Sigmoid colon (tissue), 4 donors: ENCODE measurements around the gene GRHL1.

ENCODE experiments used
- EP300 ChIP-seq, 4 donors: sonication (generic); formaldehyde crosslinking; IDR thresholded peaks; one replicate each; pipeline ENCODE4 v1.6.1; 2017; ENCODE audit warnings: antibody characterized with exemption in 4 of 4
- POLR2AphosphoS5 ChIP-seq, 4 donors: sonication (generic); formaldehyde crosslinking; IDR thresholded peaks; one replicate each; pipeline ENCODE4 v1.6.1; 2017; ENCODE audit warnings: antibody characterized with exemption in 4 of 4
- TF ChIP-seq, protein P1 (sequence below), 4 experiments: fragments of 450-650 bp in 3 of 4; fragments of 200-600 bp in 1 of 4; IDR thresholded peaks; one replicate each; pipeline ENCODE4 v1.5.1; 2016 to 2019; ENCODE audit warnings: antibody characterized with exemption in 4 of 4, mild to moderate bottlenecking in 3 of 4, moderate library complexity in 2 of 4

DNA sequence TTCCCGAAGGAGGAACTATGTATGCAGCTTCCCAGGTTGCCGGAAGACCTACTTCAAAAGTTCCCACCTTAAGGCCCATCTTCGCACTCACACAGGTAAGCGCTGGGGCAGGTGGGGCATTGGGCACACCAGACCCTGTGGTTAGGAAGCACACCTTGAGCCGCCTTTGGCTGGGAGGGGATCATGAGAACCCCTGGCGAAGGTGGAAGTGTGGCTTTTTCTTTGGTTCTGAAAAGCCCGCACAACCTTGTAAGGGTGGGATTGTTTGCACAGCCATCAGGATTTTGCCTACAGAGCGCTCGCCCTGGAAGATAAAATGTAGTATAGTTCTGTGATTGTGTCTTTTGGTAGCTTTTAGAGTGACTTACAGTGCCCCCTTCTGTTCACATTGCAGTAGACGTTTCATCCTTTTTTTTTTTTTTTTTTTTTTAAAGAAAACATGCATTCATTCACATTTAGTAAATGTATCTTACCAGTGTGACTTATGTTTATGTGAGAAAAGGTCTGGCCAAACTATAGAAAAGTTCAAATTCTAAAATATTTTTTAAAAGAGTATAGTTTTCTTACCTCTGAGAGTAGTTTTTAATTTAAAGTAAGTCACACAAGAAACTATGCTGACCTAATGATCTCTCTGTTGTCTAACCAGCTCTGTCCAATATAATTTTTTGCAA, 97.1 kb downstream of the GRHL1 start:
- TF ChIP-seq, protein P1, sequence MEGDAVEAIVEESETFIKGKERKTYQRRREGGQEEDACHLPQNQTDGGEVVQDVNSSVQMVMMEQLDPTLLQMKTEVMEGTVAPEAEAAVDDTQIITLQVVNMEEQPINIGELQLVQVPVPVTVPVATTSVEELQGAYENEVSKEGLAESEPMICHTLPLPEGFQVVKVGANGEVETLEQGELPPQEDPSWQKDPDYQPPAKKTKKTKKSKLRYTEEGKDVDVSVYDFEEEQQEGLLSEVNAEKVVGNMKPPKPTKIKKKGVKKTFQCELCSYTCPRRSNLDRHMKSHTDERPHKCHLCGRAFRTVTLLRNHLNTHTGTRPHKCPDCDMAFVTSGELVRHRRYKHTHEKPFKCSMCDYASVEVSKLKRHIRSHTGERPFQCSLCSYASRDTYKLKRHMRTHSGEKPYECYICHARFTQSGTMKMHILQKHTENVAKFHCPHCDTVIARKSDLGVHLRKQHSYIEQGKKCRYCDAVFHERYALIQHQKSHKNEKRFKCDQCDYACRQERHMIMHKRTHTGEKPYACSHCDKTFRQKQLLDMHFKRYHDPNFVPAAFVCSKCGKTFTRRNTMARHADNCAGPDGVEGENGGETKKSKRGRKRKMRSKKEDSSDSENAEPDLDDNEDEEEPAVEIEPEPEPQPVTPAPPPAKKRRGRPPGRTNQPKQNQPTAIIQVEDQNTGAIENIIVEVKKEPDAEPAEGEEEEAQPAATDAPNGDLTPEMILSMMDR (IDR thresholded peaks at IDR 0.05) = peak in 3 of 4 experiments; percentile 37 to 44 (median 42)
- TF ChIP-seq EP300 (IDR thresholded peaks at IDR 0.05) (no peak), POLR2AphosphoS5 (IDR thresholded peaks at IDR 0.05) (no peak)
